Ishikawa (cell line): Measurements from ENCODE around the gene ZNF622.

Source experiments
- CEBPB ChIP-seq: IDR thresholded peaks from 2 replicates; pipeline ENCODE4 v1.6.1; 2012
- CREB1 ChIP-seq: IDR thresholded peaks from 2 replicates; pipeline ENCODE4 v1.6.1; 2012; ENCODE audit warnings: low read depth
- EGR1 ChIP-seq: IDR thresholded peaks from 2 replicates; pipeline ENCODE4 v1.6.1; 2012
- EP300 ChIP-seq: IDR thresholded peaks from 2 replicates; pipeline ENCODE4 v1.6.1; 2012; ENCODE audit warnings: borderline replicate concordance
- FOXM1 ChIP-seq: IDR thresholded peaks from 2 replicates; pipeline ENCODE4 v1.6.1; 2012; ENCODE audit warnings: low read depth, borderline replicate concordance
- NFIC ChIP-seq: IDR thresholded peaks from 2 replicates; pipeline ENCODE4 v1.6.1; 2012
- RAD21 ChIP-seq: IDR thresholded peaks from 2 replicates; pipeline ENCODE4 v1.6.1; 2012; ENCODE audit warnings: low read depth
- TAF1 ChIP-seq: IDR thresholded peaks from 2 replicates; pipeline ENCODE4 v1.6.1; 2012; ENCODE audit warnings: low read depth, mild to moderate bottlenecking
- TCF12 ChIP-seq: IDR thresholded peaks from 2 replicates; pipeline ENCODE4 v1.6.1; 2012; ENCODE audit warnings: low read depth
- TEAD4 ChIP-seq: IDR thresholded peaks from 2 replicates; pipeline ENCODE4 v1.6.1; 2012
- YY1 ChIP-seq: IDR thresholded peaks from 2 replicates; pipeline ENCODE4 v1.6.1; 2012; ENCODE audit warnings: low read depth
- ZBTB7A ChIP-seq: IDR thresholded peaks from 2 replicates; pipeline ENCODE4 v1.6.1; 2012; ENCODE audit warnings: low read depth
- TF ChIP-seq, protein P1 (sequence below): IDR thresholded peaks from 2 replicates; pipeline ENCODE4 v1.6.1; 2012
- TF ChIP-seq, protein P2 (sequence below): IDR thresholded peaks from 2 replicates; pipeline ENCODE4 v1.6.1; 2012; ENCODE audit warnings: low read depth, mild to moderate bottlenecking
- TF ChIP-seq, protein P3 (sequence below): IDR thresholded peaks from 2 replicates; pipeline ENCODE4 v1.6.1; 2012

Gene ZNF622

DNA sequence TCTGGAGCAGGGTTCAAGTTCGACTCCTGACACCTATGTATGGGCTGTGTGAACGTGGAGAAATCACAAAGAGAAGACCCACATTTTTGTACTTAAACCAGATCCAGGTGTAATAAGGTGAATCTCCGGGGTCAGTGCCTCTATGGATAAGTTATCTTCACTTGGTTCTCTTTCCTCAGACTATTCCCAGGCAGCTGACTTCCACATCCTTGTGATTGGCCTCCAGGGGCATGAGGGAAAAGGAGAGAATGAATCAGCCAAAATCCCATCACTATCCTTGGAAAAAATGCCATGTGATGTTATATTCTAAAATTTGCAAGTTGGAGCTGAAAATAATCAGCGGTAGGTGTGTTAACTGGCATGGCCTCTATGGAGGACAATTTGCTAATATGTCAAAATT, 37.2 kb downstream of the ZNF622 start:
- TF ChIP-seq, protein P1, sequence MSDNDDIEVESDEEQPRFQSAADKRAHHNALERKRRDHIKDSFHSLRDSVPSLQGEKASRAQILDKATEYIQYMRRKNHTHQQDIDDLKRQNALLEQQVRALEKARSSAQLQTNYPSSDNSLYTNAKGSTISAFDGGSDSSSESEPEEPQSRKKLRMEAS, result no peak
- TF ChIP-seq TCF12 (no peak), TAF1 (no peak), YY1 (no peak), FOXM1 (no peak), CREB1 (no peak), RAD21 (no peak), CEBPB (no peak), EP300 (no peak), ZBTB7A (no peak)
- TF ChIP-seq, protein P2, sequence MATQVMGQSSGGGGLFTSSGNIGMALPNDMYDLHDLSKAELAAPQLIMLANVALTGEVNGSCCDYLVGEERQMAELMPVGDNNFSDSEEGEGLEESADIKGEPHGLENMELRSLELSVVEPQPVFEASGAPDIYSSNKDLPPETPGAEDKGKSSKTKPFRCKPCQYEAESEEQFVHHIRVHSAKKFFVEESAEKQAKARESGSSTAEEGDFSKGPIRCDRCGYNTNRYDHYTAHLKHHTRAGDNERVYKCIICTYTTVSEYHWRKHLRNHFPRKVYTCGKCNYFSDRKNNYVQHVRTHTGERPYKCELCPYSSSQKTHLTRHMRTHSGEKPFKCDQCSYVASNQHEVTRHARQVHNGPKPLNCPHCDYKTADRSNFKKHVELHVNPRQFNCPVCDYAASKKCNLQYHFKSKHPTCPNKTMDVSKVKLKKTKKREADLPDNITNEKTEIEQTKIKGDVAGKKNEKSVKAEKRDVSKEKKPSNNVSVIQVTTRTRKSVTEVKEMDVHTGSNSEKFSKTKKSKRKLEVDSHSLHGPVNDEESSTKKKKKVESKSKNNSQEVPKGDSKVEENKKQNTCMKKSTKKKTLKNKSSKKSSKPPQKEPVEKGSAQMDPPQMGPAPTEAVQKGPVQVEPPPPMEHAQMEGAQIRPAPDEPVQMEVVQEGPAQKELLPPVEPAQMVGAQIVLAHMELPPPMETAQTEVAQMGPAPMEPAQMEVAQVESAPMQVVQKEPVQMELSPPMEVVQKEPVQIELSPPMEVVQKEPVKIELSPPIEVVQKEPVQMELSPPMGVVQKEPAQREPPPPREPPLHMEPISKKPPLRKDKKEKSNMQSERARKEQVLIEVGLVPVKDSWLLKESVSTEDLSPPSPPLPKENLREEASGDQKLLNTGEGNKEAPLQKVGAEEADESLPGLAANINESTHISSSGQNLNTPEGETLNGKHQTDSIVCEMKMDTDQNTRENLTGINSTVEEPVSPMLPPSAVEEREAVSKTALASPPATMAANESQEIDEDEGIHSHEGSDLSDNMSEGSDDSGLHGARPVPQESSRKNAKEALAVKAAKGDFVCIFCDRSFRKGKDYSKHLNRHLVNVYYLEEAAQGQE, result no peak

DNA sequence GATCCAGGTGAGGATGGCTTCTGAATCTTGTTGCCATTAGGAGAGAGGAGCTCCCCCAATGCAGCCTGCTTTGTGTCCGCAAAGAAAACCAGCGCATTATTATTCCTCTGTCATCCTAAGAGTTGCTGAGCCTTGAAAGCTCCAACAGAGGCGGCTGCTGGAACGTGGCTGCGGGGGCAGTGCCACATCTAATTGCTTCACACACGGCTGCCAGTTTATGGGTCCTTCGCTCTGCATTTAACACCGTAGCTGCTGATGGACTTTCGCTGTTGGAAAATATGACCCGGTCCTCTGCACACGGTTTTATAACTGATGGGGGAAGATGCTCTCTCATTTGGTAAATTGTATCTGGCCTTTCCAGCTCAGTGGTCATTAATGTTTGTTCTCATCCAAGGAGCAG, 38.0 kb downstream of the ZNF622 start:
- TF ChIP-seq, protein P1, result no peak
- TF ChIP-seq TAF1, result no peak
- no peak for TF ChIP-seq CEBPB
- TF ChIP-seq, protein P2, result no peak
- no peak for TF ChIP-seq TCF12
- TF ChIP-seq, protein P3, sequence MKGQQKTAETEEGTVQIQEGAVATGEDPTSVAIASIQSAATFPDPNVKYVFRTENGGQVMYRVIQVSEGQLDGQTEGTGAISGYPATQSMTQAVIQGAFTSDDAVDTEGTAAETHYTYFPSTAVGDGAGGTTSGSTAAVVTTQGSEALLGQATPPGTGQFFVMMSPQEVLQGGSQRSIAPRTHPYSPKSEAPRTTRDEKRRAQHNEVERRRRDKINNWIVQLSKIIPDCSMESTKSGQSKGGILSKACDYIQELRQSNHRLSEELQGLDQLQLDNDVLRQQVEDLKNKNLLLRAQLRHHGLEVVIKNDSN, result no peak
- TF ChIP-seq FOXM1, result no peak
- no peak for TF ChIP-seq NFIC
- TF ChIP-seq EP300, result no peak
- TF ChIP-seq YY1, result no peak
- TF ChIP-seq RAD21, result no peak
- TF ChIP-seq TEAD4, result no peak
- no peak for TF ChIP-seq EGR1

DNA sequence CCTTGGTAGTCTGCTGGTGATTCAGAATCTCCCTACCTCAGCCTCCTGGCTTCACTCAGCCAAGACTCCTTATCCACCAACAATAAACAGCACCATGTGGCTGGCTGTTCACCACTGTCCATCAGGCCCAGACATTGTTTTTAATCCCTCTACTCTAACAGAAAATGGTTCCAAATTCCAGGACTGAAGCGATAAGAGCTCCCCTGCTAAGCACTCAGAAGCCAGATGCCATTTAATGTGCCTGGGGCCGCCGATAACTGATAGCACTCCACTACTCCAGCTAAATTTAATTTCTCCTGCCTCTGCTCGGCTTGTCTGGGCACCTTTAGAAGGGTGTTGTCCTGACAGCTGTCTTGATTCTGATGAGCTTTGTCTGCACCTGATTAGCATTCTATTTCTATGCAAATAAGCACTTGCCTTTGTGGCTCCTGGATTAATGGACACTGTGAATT, 47.1 kb downstream of the ZNF622 start:
- TF ChIP-seq, protein P1, result no peak
- TF ChIP-seq EP300, result no peak
- TF ChIP-seq NFIC, result no peak
- no peak for TF ChIP-seq ZBTB7A
- no peak for TF ChIP-seq RAD21
- no peak for TF ChIP-seq CEBPB
- TF ChIP-seq, protein P2, result no peak
- TF ChIP-seq CREB1, result no peak
- TF ChIP-seq, protein P3, result no peak
- TF ChIP-seq TEAD4, result no peak
- TF ChIP-seq TCF12, result no peak
- no peak for TF ChIP-seq YY1
- no peak for TF ChIP-seq TAF1
- TF ChIP-seq EGR1, result no peak
- TF ChIP-seq FOXM1, result no peak

DNA sequence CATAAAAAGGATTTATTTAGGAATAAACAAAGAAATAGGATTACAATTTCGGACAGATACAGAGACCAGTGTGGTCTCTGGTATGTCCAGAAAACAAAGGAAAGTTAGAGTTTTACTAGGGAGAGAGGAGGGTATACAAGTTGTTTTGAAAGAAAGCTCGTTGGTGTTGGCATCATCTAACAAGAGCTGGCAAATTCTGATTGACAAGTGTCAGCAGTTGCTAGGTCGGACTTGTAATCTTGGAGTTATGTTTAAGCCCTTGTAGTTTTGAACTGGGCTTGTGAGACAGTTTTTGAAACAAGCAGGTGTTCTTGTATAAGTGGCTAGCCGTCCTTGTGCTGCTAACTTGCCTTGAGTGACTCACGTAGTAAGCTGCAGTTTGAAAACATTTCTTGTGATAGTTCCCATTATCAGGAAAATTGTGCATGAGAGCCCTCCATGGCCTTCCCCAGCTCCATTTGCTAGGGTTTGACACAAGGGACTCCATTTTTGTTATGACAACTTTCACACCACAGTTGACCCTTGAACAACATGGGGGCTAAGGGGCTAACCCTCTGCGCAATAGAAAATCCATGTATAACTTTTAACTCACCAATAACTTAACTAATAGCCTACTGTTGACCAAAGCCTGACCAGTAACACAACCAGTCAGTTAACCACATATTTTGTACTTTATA, 48.1 kb downstream of the ZNF622 start:
- TF ChIP-seq TAF1, result no peak
- TF ChIP-seq, protein P2, result no peak
